Sigmoid colon (tissue), 4 donors: ENCODE results near the gene TMEM271.

Experiments
- CTCF ChIP-seq, 4 experiments: fragments of 450-650 bp in 3 of 4; fragments of 200-600 bp in 1 of 4; IDR thresholded peaks; one replicate each; pipeline ENCODE4 v1.5.1; 2016 to 2019; ENCODE audit warnings: antibody characterized with exemption in 4 of 4, mild to moderate bottlenecking in 3 of 4, moderate library complexity in 2 of 4
- EP300 ChIP-seq, 4 donors: sonication (generic); formaldehyde crosslinking; IDR thresholded peaks; one replicate each; pipeline ENCODE4 v1.6.1; 2017; ENCODE audit warnings: antibody characterized with exemption in 4 of 4
- POLR2A ChIP-seq, 2 donors: fragments of 450-650 bp; IDR thresholded peaks; one replicate each; pipeline ENCODE4 v1.6.1; 2016; ENCODE audit warnings: antibody characterized with exemption in 2 of 2, mild to moderate bottlenecking in 2 of 2, moderate library complexity in 2 of 2
- POLR2AphosphoS5 ChIP-seq, 4 donors: sonication (generic); formaldehyde crosslinking; IDR thresholded peaks; one replicate each; pipeline ENCODE4 v1.6.1; 2017; ENCODE audit warnings: antibody characterized with exemption in 4 of 4

DNA sequence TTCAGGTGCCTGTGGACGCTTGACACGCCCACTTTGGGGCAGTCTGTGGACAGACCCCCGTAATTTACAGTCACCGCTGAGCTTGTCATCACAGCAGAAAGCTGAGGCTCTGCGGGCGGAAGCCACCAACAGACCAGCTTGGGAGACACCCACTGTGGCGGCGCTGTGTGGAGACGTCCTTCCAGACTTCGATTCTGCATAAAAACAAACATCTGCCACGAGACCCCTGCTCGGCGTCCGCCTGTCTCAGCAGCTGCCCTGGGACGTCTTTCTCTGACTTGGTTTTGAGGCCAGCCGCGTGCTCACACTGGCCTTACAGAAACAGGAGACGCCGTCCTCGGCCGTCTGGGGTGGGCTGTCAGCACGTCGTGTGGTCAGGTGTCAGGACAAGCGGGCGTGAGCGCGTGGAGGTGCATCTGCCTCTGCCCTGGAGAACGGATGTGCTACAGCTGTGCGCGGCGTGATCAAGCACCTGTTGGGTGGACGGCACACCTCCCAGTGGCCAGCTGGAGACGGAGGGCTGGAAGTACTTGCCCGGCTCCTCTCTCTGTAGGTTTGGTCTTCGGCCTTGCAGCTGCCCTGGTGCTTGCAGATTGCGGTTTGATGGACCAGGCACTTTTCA, 39.6 kb downstream of the TMEM271 start:
- TF ChIP-seq POLR2A (IDR thresholded peaks at IDR 0.05), result no peak
- TF ChIP-seq CTCF (IDR thresholded peaks at IDR 0.05), result no peak
- no peak for TF ChIP-seq EP300 (IDR thresholded peaks at IDR 0.05)
- TF ChIP-seq POLR2AphosphoS5 (IDR thresholded peaks at IDR 0.05), result no peak
